Neural progenitor cell (in vitro differentiated cells): ENCODE data around the gene UNC13D.

Experiments used
- CTCF ChIP-seq: fragments of 200-600 bp; sonication (generic); IDR thresholded peaks from 2 replicates; pipeline ENCODE4 v1.5.1; 2017; ENCODE audit warnings: antibody characterized with exemption, mild to moderate bottlenecking
- EZH2 ChIP-seq: fragments of 200-600 bp; sonication (generic); IDR thresholded peaks from 2 replicates; pipeline ENCODE4 v1.6.1; 2017; ENCODE audit warnings: antibody characterized with exemption, mild to moderate bottlenecking, moderate library complexity
- EZH2phosphoT487 ChIP-seq: fragments of 200-600 bp; sonication (generic); IDR thresholded peaks from 2 replicates; pipeline ENCODE4 v1.6.1; 2017; ENCODE audit warnings: antibody characterized with exemption

DNA sequence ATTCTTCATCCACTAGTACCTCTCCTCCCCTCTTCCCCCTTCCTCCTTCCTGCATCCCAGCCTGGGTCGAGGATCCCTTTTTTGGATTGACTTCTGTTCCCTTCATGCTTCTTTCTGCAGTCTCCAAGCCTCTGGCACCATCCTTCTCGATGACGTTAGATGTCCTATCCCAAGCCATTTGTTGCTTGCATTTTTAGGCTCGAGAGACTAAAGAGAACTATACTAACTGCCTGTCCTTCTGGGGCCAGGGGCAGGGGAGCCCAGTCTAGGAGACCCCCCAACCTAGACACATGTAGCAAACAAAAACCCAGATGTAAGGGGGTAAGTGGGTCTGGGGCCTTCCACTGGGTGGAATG is 35.7 kb downstream of the UNC13D start:
- TF ChIP-seq CTCF (no peak), EZH2 (no peak), EZH2phosphoT487 (no peak)
